A549 treated with Mapracorat at 1 μM for 4 hours (cell line): ENCODE data around the gene NEURL4. TPM values are rescaled to one million over a fixed set of nuclear protein-coding genes. Genes with fewer than 3 reads are reported as not detected.

Experiments
- total RNA-seq: library from RNA; stranded (reverse); fragments of 200-300 nt; extraction: Qiagen RNA extraction; gene quantifications from 5 replicates; pipeline ENCODE4 v1.2.3, GENCODE V29; 2022

The NEURL4 gene
- 22.4 to 41.3 TPM (median 31.1 TPM) in 5 replicates for total RNA-seq

GRCh38 chr17:7328840-7329373, at the start of gene NEURL4:
NEURL4 (minus strand) TSS chr17:7329335; CDS start chr17:7329312, 23 bp downstream.

GRCh38 chr17:7355053-7355452, 25.9 kb upstream of the NEURL4 start, which contains the start of gene TMEM95:
TMEM95 (plus strand) TSS chr17:7355156; CDS start chr17:7355205, 49 bp downstream.

GRCh38 chr17:7351665-7352502, 22.7 kb upstream of the NEURL4 start, which contains the start of gene KCTD11:
KCTD11 (plus strand) TSS chr17:7352162.

GRCh38 chr17:7336240-7337175, 7.4 kb upstream of the NEURL4 start, which contains the start of gene ACAP1:
ACAP1 (plus strand) TSS chr17:7336529; CDS start chr17:7336735, 206 bp downstream.

GRCh38 chr17:7314719-7315569, 14.2 kb downstream of the NEURL4 start, which contains the start of gene GPS2:
GPS2 (minus strand) TSS chr17:7315360; CDS start chr17:7315052, 308 bp downstream.

GRCh38 chr17:7306911-7307685, 22.0 kb downstream of the NEURL4 start, which contains the start of gene EIF5A:
EIF5A (plus strand) TSS chr17:7307628; CDS start chr17:7309636, 2,008 bp downstream.

GRCh38 chr17:7294614-7295153, 34.5 kb downstream of the NEURL4 start, which contains the start of gene YBX2:
YBX2 (minus strand) TSS chr17:7294639; CDS start chr17:7294500, 139 bp downstream.

GRCh38 chr17:7281074-7281952, 47.8 kb downstream of the NEURL4 start, which contains the start of gene SLC2A4:
SLC2A4 (plus strand) TSS chr17:7281718; CDS start chr17:7281935, 217 bp downstream.

Other genes with a start within 250 kb of the NEURL4 start
- not detected in 5 replicates for gene CLEC10A, start 249.1 kb downstream of the NEURL4 start, total RNA-seq
- gene ASGR2, start 214.5 kb downstream of the NEURL4 start, total RNA-seq, result 0.19 TPM in 1 of 5 replicates, not detected in the others
- 0.77 to 1.3 TPM (median 1.0 TPM) in 5 replicates for gene ASGR1, start 150.0 kb downstream of the NEURL4 start, total RNA-seq
- gene DLG4, start 109.5 kb downstream of the NEURL4 start, total RNA-seq, result 6.2 to 7.8 TPM (median 6.7 TPM) in 5 replicates
- gene ACADVL, start 109.4 kb downstream of the NEURL4 start, total RNA-seq, result 329 to 477 TPM (median 426 TPM) in 5 replicates
- gene DVL2, start 94.8 kb downstream of the NEURL4 start, total RNA-seq, result 30.2 to 44.4 TPM (median 41.9 TPM) in 5 replicates
- gene PHF23, start 89.9 kb downstream of the NEURL4 start, total RNA-seq, result 86.3 to 101 TPM (median 94.7 TPM) in 5 replicates
- 638 to 781 TPM (median 668 TPM) in 5 replicates for gene GABARAP, start 86.9 kb downstream of the NEURL4 start, total RNA-seq
- gene CTDNEP1, start 77.6 kb downstream of the NEURL4 start, total RNA-seq, result 213 to 239 TPM (median 227 TPM) in 5 replicates
- 128 to 149 TPM (median 131 TPM) in 5 replicates for gene ELP5, start 77.1 kb downstream of the NEURL4 start, total RNA-seq
- gene CLDN7, start 66.9 kb downstream of the NEURL4 start, total RNA-seq, result 1.5 to 3.0 TPM (median 2.0 TPM) in 5 replicates
- gene SLC2A4, start 47.6 kb downstream of the NEURL4 start, total RNA-seq, result 0.28 to 0.57 TPM (median 0.35 TPM) in 5 replicates
- 0.35 to 0.65 TPM (median 0.56 TPM) in 5 replicates for gene YBX2, start 34.7 kb downstream of the NEURL4 start, total RNA-seq
- gene EIF5A, start 21.7 kb downstream of the NEURL4 start, total RNA-seq, result 1,593 to 1,803 TPM (median 1,704 TPM) in 5 replicates
- gene GPS2, start 14.0 kb downstream of the NEURL4 start, total RNA-seq, result 92.1 to 108 TPM (median 95.9 TPM) in 5 replicates
- 2.7 to 6.9 TPM (median 5.1 TPM) in 5 replicates for gene ACAP1, start 7.2 kb upstream of the NEURL4 start, total RNA-seq
- gene KCTD11, start 22.8 kb upstream of the NEURL4 start, total RNA-seq, result 11.0 to 13.1 TPM (median 11.3 TPM) in 5 replicates
- gene TMEM95, start 25.8 kb upstream of the NEURL4 start, total RNA-seq, result not detected in 5 replicates
- gene TNK1, start 51.8 kb upstream of the NEURL4 start, total RNA-seq, result 1.2 to 1.8 TPM (median 1.4 TPM) in 5 replicates
- gene PLSCR3, start 65.2 kb upstream of the NEURL4 start, total RNA-seq, result 37.1 to 48.8 TPM (median 43.3 TPM) in 5 replicates
- 203 to 237 TPM (median 220 TPM) in 5 replicates for gene TMEM256, start 74.8 kb upstream of the NEURL4 start, total RNA-seq
- gene NLGN2, start 78.5 kb upstream of the NEURL4 start, total RNA-seq, result 12.6 to 19.8 TPM (median 16.8 TPM) in 5 replicates
- not detected in 5 replicates for gene SPEM1, start 91.0 kb upstream of the NEURL4 start, total RNA-seq
- not detected in 5 replicates for gene SPEM2, start 96.3 kb upstream of the NEURL4 start, total RNA-seq
- not detected in 5 replicates for gene SPEM3, start 99.5 kb upstream of the NEURL4 start, total RNA-seq
- 9.8 to 13.6 TPM (median 12.4 TPM) in 5 replicates for gene TMEM102, start 106.1 kb upstream of the NEURL4 start, total RNA-seq
- gene FGF11, start 110.2 kb upstream of the NEURL4 start, total RNA-seq, result 0.82 to 1.3 TPM (median 0.82 TPM) in 5 replicates
- 8.2 to 10.6 TPM (median 8.6 TPM) in 5 replicates for gene CHRNB1, start 115.7 kb upstream of the NEURL4 start, total RNA-seq
- 20.5 to 25.6 TPM (median 24.4 TPM) in 5 replicates for gene ZBTB4, start 150.3 kb upstream of the NEURL4 start, total RNA-seq
- gene SLC35G6, start 152.1 kb upstream of the NEURL4 start, total RNA-seq, result 0.07 TPM in 1 of 5 replicates, not detected in the others
- gene POLR2A, start 155.0 kb upstream of the NEURL4 start, total RNA-seq, result 56.9 to 82.2 TPM (median 79.5 TPM) in 5 replicates
- 10.0 to 13.5 TPM (median 10.9 TPM) in 5 replicates for gene TNFSF12, start 219.7 kb upstream of the NEURL4 start, total RNA-seq
- 0.70 to 1.2 TPM (median 1.0 TPM) in 5 replicates for gene TNFSF13, start 229.4 kb upstream of the NEURL4 start, total RNA-seq
- 92.9 to 104 TPM (median 96.8 TPM) in 5 replicates for gene SENP3, start 232.6 kb upstream of the NEURL4 start, total RNA-seq